K562 (cell line): ENCODE measurements around the gene TM4SF20. TPM values are rescaled to one million over a fixed set of nuclear protein-coding genes. Genes with fewer than 3 reads are reported as not detected.

Experiments
- BDP1 ChIP-seq: IDR thresholded peaks from 3 replicates; pipeline ENCODE4 v1.6.1; 2011; ENCODE audit not compliant: insufficient read length, insufficient read depth
- DACH1 ChIP-seq: fragments of 450-650 bp; IDR thresholded peaks from 2 replicates; pipeline ENCODE4 v1.6.1; 2018; ENCODE audit not compliant: partially characterized antibody
- ELK1 ChIP-seq: sonication (generic); formaldehyde crosslinking; IDR thresholded peaks from 2 replicates; pipeline ENCODE4 v1.8.1; 2022; ENCODE audit warnings: missing genetic modification reagents
- FOS ChIP-seq: IDR thresholded peaks from 3 replicates; pipeline ENCODE4 v1.6.1; 2011; ENCODE audit not compliant: insufficient read length; ENCODE audit errors: extremely low read depth
- HEY1 ChIP-seq: fragments of 250-450 bp; sonication (Bioruptor Pico); IDR thresholded peaks from 2 replicates; pipeline ENCODE4 v1.5.0; 2020; ENCODE audit warnings: mild to moderate bottlenecking, moderate library complexity, borderline replicate concordance
- MXI1 ChIP-seq: IDR thresholded peaks from 2 replicates; pipeline ENCODE4 v1.6.1; 2011; ENCODE audit warnings: low read depth, mild to moderate bottlenecking, improper control_type of control experiment, low read length
- OTX1 ChIP-seq: fragments of 450-650 bp; formaldehyde crosslinking; IDR thresholded peaks from 2 replicates; pipeline ENCODE4 v1.4.0; 2022; ENCODE audit warnings: mild to moderate bottlenecking
- TCFL5 ChIP-seq: fragments of 250-450 bp; sonication (Bioruptor Pico); conservative IDR thresholded peaks from 2 replicates; pipeline ENCODE4 v1.6.1; 2021; ENCODE audit warnings: mild to moderate bottlenecking, moderate library complexity, matching md5 sums
- TSHZ1 ChIP-seq: fragments of 250-450 bp; sonication (Bioruptor Pico); IDR thresholded peaks from 2 replicates; pipeline ENCODE4 v1.4.0; 2020; ENCODE audit warnings: mild to moderate bottlenecking, moderate library complexity
- ZBTB40 ChIP-seq, 2 experiments: fragments of 450-650 bp in 1 of 2; sonication (generic) in 1 of 2; formaldehyde crosslinking in 1 of 2; IDR thresholded peaks; 2 replicates each; pipeline versions ENCODE4 v1.7.1 to v1.9.0; 2016 to 2022; ENCODE audit warnings: inconsistent platforms in 1 of 2, mild to moderate bottlenecking in 1 of 2, missing genetic modification reagents in 1 of 2
- polyA plus RNA-seq, 8 experiments: library from polyadenylated mRNA; depleted of rRNA in 4 of 8; stranded (reverse) in 5 of 8; unstranded in 3 of 8; fragments of >200 nt; fragmentation: Nextera tagmentation in 2 of 8; fragmentation: Illumina TruSeq in 1 of 8; extraction: Ambion mirVana in 2 of 8; extraction: Trizol in 1 of 8; gene quantifications; 2 replicates each; pipeline versions ENCODE4 v1.2.1 to v1.2.3, GENCODE V29; 2011 to 2014; ENCODE audit warnings: inconsistent platforms in 1 of 8, missing spikeins in 1 of 8
- total RNA-seq, 7 experiments: library from RNA; depleted of rRNA in 6 of 7; stranded (reverse); fragments of >200 nt in 6 of 7; fragmentation: Illumina TruSeq in 2 of 7; extraction: Trizol in 2 of 7; gene quantifications; 2 replicates each; pipeline versions ENCODE4 v1.2.1 to v1.2.3, GENCODE V29; 2011 to 2021; ENCODE audit warnings: low replicate concordance in 1 of 7

Gene TM4SF20
- total and polyA plus RNA-seq, 9 of the 15 experiments (the other 6 are each of a cell fraction or from before 2014, with no cell fraction given): not detected

- TF ChIP-seq ZBTB40 (IDR thresholded peaks at IDR 0.05) (no peak), ZBTB40 (CRISPR knock-in tag; IDR thresholded peaks at IDR 0.05) (no peak), FOS (no peak), ELK1 (CRISPR knock-in tag) (no peak), OTX1 (no peak), BDP1 (no peak), TCFL5 (no peak), DACH1 (no peak), MXI1 (no peak), TSHZ1 (CRISPR knock-in tag) (no peak), HEY1 (CRISPR knock-in tag) (no peak)
These were observed 13.3 kb downstream of the TM4SF20 start (continued) for GRCh38 chr2:227365833-227366232.
